ENCODE results near the gene FYN.

The FYN gene

DNA sequence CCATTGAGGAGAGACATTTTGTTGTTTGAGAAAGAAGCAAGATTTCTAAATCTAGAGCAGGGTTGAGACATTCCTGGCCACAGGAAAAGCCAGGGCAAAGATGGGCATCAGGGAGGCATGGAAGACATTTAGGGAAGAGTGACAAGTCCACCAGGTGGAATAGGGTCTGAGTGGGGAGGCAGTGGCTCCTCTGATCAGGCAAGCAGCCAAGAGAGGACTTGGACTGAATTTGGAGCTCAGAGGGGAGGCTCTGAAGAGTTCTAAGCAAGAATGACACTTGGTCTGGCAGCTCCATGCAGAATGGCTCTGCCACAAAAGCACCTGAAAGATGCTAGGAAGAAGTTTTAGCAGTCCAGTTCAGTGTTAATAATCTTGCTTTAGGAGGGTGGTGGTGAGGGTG is 120.8 kb downstream of the FYN start:
- Histone ChIP-seq H3K36me3 (ENCODE audit: control insufficient read depth in 2 of 2, insufficient read depth in 1 of 2, low read length in 2 of 2) (no peaks in the 10 kb centered on the region), H3K4me3 (ENCODE audit: low read depth, low read length) (no peak overlapping the region), H3K4me1 (ENCODE audit: control insufficient read depth, insufficient read depth, low read length) (no peaks in the 10 kb centered on the region), H3K27ac (ENCODE audit: extremely low read depth, low read depth, low read length) (no peak overlapping the region), H3K9me3 (ENCODE audit: control insufficient read depth, insufficient read depth, low read depth, low read length) (no peaks in the 10 kb centered on the region)
- ChIA-PET CTCF (interaction anchor here (0.6 to 1.9 kb wide), 6 partner anchors 10 to 1340 kb away, joined by 3 to 7 read pairs (median 4); no protein-coding TSS in a partner anchor), POLR2A (interaction anchor here (1.6 kb wide), 1 partner anchor 13 kb away, joined by 3 read pairs; no protein-coding TSS in a partner anchor)
- no peak for TF ChIP-seq KLF1 (tag by site-specific recombination; IDR thresholded peaks at IDR 0.05)
- TF ChIP-seq ZNF521 (tag by site-specific recombination; IDR thresholded peaks at IDR 0.05), result no peak

DNA sequence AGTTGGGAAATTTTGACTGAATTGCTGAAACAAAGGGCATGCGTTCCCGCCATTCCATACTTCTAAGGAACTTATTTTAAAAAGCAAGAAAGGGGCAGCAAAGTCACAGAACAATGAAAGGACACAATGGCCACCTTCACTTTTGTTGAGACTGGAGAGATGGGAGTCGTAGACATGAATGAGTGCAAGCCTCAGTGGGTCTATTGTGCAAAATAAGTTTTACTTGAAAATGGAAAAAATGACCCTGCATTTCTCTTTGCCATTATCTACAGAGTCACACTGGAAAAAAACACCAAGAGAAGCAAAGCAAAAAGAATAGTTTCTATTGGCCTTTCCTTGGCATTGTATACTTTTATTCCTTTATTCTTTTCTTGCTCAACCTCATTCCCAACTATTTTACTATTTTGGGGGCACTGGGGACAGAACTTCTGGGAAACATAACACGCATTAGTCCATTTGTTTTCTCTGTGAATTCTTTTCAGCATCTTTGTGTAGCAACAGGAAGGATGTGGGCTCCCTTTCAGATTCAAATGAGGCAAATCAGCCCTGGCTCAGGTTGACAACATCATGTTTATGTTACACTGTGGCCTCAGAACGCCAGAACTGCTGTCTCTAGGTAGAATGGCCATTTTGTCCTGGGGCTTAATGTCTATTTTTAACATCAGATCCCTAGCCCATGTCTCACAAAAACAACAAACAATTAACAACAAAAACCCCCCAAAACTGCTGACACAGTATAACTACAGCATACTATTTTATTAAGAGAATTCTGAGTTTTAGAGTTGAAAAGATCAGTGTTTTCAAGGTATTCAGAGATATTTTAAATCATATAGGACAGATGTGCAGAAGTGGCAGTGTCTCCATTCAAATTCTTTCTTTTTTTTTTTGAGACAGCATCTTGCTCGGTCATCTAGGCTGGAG is 122.2 kb downstream of the FYN start:
- no peaks in the 10 kb centered on the region for H3K9me3 ChIP-seq (ENCODE audit: control insufficient read depth, insufficient read depth, low read depth, low read length)
- ChIA-PET POLR2A (no interaction called here), CTCF (no interaction called here)
- no peaks in the 10 kb centered on the region for H3K36me3 ChIP-seq (ENCODE audit: control insufficient read depth in 2 of 2, insufficient read depth in 1 of 2, low read length in 2 of 2)
- H3K4me1 ChIP-seq (ENCODE audit: control insufficient read depth, insufficient read depth, low read length), result no peaks in the 10 kb centered on the region
- no peak for TF ChIP-seq ZNF138 (tag by site-specific recombination; IDR thresholded peaks at IDR 0.05; ENCODE audit: borderline replicate concordance)
- no peak for TF ChIP-seq GLIS1 (tag by site-specific recombination; IDR thresholded peaks at IDR 0.05)
- no peak for TF ChIP-seq FEZF1 (tag by site-specific recombination; IDR thresholded peaks at IDR 0.05)
- no peak for TF ChIP-seq ZNF830 (tag by site-specific recombination; IDR thresholded peaks at IDR 0.05; ENCODE audit: low read depth)
- no peak for TF ChIP-seq ZNF791 (tag by site-specific recombination; IDR thresholded peaks at IDR 0.05)
- TF ChIP-seq, protein P1, sequence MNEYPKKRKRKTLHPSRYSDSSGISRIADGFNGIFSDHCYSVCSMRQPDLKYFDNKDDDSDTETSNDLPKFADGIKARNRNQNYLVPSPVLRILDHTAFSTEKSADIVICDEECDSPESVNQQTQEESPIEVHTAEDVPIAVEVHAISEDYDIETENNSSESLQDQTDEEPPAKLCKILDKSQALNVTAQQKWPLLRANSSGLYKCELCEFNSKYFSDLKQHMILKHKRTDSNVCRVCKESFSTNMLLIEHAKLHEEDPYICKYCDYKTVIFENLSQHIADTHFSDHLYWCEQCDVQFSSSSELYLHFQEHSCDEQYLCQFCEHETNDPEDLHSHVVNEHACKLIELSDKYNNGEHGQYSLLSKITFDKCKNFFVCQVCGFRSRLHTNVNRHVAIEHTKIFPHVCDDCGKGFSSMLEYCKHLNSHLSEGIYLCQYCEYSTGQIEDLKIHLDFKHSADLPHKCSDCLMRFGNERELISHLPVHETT (tag by site-specific recombination; IDR thresholded peaks at IDR 0.05), result no peak
- no peak for TF ChIP-seq MZF1 (tag by site-specific recombination; IDR thresholded peaks at IDR 0.05; ENCODE audit: borderline replicate concordance)
- TF ChIP-seq, protein P2, sequence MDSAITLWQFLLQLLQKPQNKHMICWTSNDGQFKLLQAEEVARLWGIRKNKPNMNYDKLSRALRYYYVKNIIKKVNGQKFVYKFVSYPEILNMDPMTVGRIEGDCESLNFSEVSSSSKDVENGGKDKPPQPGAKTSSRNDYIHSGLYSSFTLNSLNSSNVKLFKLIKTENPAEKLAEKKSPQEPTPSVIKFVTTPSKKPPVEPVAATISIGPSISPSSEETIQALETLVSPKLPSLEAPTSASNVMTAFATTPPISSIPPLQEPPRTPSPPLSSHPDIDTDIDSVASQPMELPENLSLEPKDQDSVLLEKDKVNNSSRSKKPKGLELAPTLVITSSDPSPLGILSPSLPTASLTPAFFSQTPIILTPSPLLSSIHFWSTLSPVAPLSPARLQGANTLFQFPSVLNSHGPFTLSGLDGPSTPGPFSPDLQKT (IDR thresholded peaks at IDR 0.05; ENCODE audit: borderline replicate concordance, low read depth, low read length), result no peak
- TF ChIP-seq ZNF548 (tag by site-specific recombination; IDR thresholded peaks at IDR 0.05), result no peak
- TF ChIP-seq, protein P3, sequence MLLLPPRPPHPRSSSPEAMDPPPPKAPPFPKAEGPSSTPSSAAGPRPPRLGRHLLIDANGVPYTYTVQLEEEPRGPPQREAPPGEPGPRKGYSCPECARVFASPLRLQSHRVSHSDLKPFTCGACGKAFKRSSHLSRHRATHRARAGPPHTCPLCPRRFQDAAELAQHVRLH (tag by site-specific recombination; IDR thresholded peaks at IDR 0.05), result no peak
- TF ChIP-seq ZNF664 (tag by site-specific recombination; IDR thresholded peaks at IDR 0.05), result no peak
- no peak for TF ChIP-seq ZNF621 (tag by site-specific recombination; IDR thresholded peaks at IDR 0.05)
- TF ChIP-seq ZNF140 (tag by site-specific recombination; IDR thresholded peaks at IDR 0.05), result no peak
- H3K27ac ChIP-seq (ENCODE audit: extremely low read depth, low read depth, low read length), result no peak overlapping the region
- no peak overlapping the region for H3K4me3 ChIP-seq (ENCODE audit: low read depth, low read length)

DNA sequence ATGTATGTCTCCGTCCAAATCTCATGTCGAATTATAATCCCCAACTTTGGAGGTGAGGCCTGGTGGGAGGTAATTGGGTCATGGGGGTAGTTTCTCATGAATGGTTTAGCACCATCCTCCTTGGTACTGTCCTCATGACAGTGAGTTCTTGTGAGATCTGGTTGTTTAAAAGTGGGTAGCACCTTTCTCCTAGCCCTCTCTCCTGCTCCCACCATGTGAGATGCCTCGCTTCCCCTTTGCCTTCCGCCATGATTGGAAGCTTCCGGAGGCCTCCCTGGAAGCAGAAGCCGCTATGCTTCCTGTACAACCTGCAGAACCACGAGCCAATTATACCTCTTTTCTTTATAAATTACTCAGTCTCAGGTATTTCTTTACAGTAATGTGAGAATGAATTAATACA is 123.1 kb downstream of the FYN start:
- TF ChIP-seq ZNF561 (tag by site-specific recombination; IDR thresholded peaks at IDR 0.05; ENCODE audit: borderline replicate concordance) (no peak), MZF1 (tag by site-specific recombination; IDR thresholded peaks at IDR 0.05; ENCODE audit: borderline replicate concordance) (no peak), ZNF544 (tag by site-specific recombination; IDR thresholded peaks at IDR 0.05) (no peak), ZNF133 (tag by site-specific recombination; IDR thresholded peaks at IDR 0.05) (peak; percentile 33; the same call in 1 of the 2 replicates)
- Histone ChIP-seq H3K27ac (ENCODE audit: extremely low read depth, low read depth, low read length) (no peak overlapping the region), H3K4me1 (ENCODE audit: control insufficient read depth, insufficient read depth, low read length) (no peaks in the 10 kb centered on the region), H3K36me3 (ENCODE audit: control insufficient read depth in 2 of 2, insufficient read depth in 1 of 2, low read length in 2 of 2) (no peaks in the 10 kb centered on the region), H3K4me3 (ENCODE audit: low read depth, low read length) (no peak overlapping the region), H3K9me3 (ENCODE audit: control insufficient read depth, insufficient read depth, low read depth, low read length) (no peaks in the 10 kb centered on the region)
- CTCF ChIA-PET, result interaction anchor here (1.0 to 1.4 kb wide), 2 partner anchors 40 to 77 kb away, joined by 3 read pairs; no protein-coding TSS in a partner anchor
- POLR2A ChIA-PET, result no interaction called here

Data from HEK293 (cell line).